Astrocyte (in vitro differentiated cells and primary cell): ENCODE results near the gene COMMD8. TPM values are rescaled to one million over a fixed set of nuclear protein-coding genes. Genes with fewer than 3 reads are reported as not detected.
A peak's percentile ranks its signal among the peaks of the same experiment; 100 is the strongest.

Source experiments
- DNase-seq: peaks from one replicate; pipeline ENCODE4 v3.0.0-alpha.2; 2010; ENCODE audit warnings: low read depth
- FAIRE-seq: peaks from 2 replicates; lab custom pipeline; 2011; peaks lifted over from hg19 to GRCh38; lab: Jason Lieb, UNC
- H2AFZ ChIP-seq: 2 replicates; pipeline ENCODE4 v1.6.0; 2012; ENCODE audit warnings: low read depth, low read length, inconsistent platforms
- H3K27ac ChIP-seq: 2 replicates; pipeline ENCODE4 v1.5.1; 2011; ENCODE audit warnings: low read depth, low read length, inconsistent platforms
- H3K27me3 ChIP-seq: 2 replicates; pipeline ENCODE4 v1.6.0; 2011; ENCODE audit warnings: low read length, inconsistent platforms; ENCODE audit not compliant: insufficient read depth
- H3K36me3 ChIP-seq: 2 replicates; pipeline ENCODE4 v1.5.1; 2011; ENCODE audit warnings: low read length, inconsistent platforms; ENCODE audit not compliant: insufficient read depth
- H3K4me1 ChIP-seq: 2 replicates; pipeline ENCODE4 v1.5.1; 2011; ENCODE audit warnings: low read length, inconsistent platforms; ENCODE audit not compliant: insufficient read depth
- H3K4me2 ChIP-seq: 2 replicates; pipeline ENCODE4 v1.6.0; 2012; ENCODE audit warnings: low read length, inconsistent platforms
- H3K4me3 ChIP-seq: 2 replicates; pipeline ENCODE4 v1.5.1; 2011; ENCODE audit warnings: low read depth, mild to moderate bottlenecking, low read length, inconsistent platforms; ENCODE audit not compliant: insufficient read depth
- H3K79me2 ChIP-seq: 2 replicates; pipeline ENCODE4 v1.6.0; 2012; ENCODE audit warnings: mild to moderate bottlenecking, low read length, inconsistent platforms; ENCODE audit not compliant: insufficient read depth
- H3K9ac ChIP-seq: 2 replicates; pipeline ENCODE4 v1.6.0; 2012; ENCODE audit warnings: mild to moderate bottlenecking, low read length, inconsistent platforms
- H3K9me3 ChIP-seq: 2 replicates; pipeline ENCODE4 v1.5.1; 2012; ENCODE audit warnings: low read depth, mild to moderate bottlenecking, low read length, inconsistent platforms; ENCODE audit not compliant: insufficient read depth
- H4K20me1 ChIP-seq: 2 replicates; pipeline ENCODE4 v1.6.0; 2012; ENCODE audit warnings: low read length, inconsistent platforms; ENCODE audit not compliant: insufficient read depth
- H3K27ac Mint-ChIP-seq: one replicate; pipeline ENCODE4 v1.8.0; 2021; ENCODE audit warnings: mild to moderate bottlenecking, mixed read lengths; ENCODE audit not compliant: unreplicated experiment
- H3K27me3 Mint-ChIP-seq: one replicate; pipeline ENCODE4 v1.8.0; 2021; ENCODE audit warnings: low read depth, mixed read lengths; ENCODE audit not compliant: unreplicated experiment
- H3K36me3 Mint-ChIP-seq: one replicate; pipeline ENCODE4 v1.8.0; 2021; ENCODE audit warnings: low read depth, mixed read lengths; ENCODE audit not compliant: unreplicated experiment
- H3K4me1 Mint-ChIP-seq: one replicate; pipeline ENCODE4 v1.8.0; 2021; ENCODE audit warnings: low read depth, mixed read lengths; ENCODE audit not compliant: unreplicated experiment
- H3K4me3 Mint-ChIP-seq: one replicate; pipeline ENCODE4 v1.8.0; 2021; ENCODE audit warnings: mild to moderate bottlenecking, moderate library complexity, mixed read lengths; ENCODE audit not compliant: unreplicated experiment
- H3K9me3 Mint-ChIP-seq: one replicate; pipeline ENCODE4 v1.8.0; 2021; ENCODE audit warnings: mild to moderate bottlenecking, mixed read lengths; ENCODE audit not compliant: unreplicated experiment
- EZH2 ChIP-seq: IDR thresholded peaks from 2 replicates; pipeline ENCODE4 v1.6.1; 2012; ENCODE audit warnings: mild to moderate bottlenecking, low read length, inconsistent platforms; ENCODE audit not compliant: insufficient read depth
- total RNA-seq: library from RNA; stranded (reverse); gene quantifications from 2 replicates; pipeline ENCODE4 v1.2.1, GENCODE V29; 2021
- TF ChIP-seq, protein P1 (sequence below): IDR thresholded peaks from 2 replicates; pipeline ENCODE4 v1.5.1; 2011; ENCODE audit warnings: low read depth, mild to moderate bottlenecking, inconsistent platforms, low read length, moderate library complexity; ENCODE audit not compliant: insufficient read depth

The COMMD8 gene
- total RNA-seq, 1 donor from 2014 or later, result 23.5 TPM

GRCh38 chr4:47486231-47486673 lies 22.8 kb upstream of the COMMD8 start:
- Histone ChIP-seq H3K9me3 (peaks cover 2% of the 10 kb centered on the region), H2AFZ (no peak overlapping the region), H3K4me1 (peaks cover 10% of the 10 kb centered on the region), H3K36me3 (peaks cover 3% of the 10 kb centered on the region), H3K4me2 (peak overlapping the region; percentile 95), H3K79me2 (peaks cover 54% of the 10 kb centered on the region), H3K27me3 (no peaks in the 10 kb centered on the region), H3K9ac (peak overlapping the region; percentile 95), H4K20me1 (peaks cover 3% of the 10 kb centered on the region), H3K4me3 (peak overlapping the region; percentile 94), H3K27ac (peak overlapping the region; percentile 96)
- Mint-ChIP-seq H3K27me3 (no peaks in the 10 kb centered on the region), H3K27ac (peak overlapping the region; percentile 94), H3K36me3 (peaks cover 10% of the 10 kb centered on the region), H3K4me3 (peak overlapping the region; percentile 97), H3K4me1 (peaks cover 18% of the 10 kb centered on the region), H3K9me3 (peaks cover 4% of the 10 kb centered on the region)
- TF ChIP-seq, protein P1, sequence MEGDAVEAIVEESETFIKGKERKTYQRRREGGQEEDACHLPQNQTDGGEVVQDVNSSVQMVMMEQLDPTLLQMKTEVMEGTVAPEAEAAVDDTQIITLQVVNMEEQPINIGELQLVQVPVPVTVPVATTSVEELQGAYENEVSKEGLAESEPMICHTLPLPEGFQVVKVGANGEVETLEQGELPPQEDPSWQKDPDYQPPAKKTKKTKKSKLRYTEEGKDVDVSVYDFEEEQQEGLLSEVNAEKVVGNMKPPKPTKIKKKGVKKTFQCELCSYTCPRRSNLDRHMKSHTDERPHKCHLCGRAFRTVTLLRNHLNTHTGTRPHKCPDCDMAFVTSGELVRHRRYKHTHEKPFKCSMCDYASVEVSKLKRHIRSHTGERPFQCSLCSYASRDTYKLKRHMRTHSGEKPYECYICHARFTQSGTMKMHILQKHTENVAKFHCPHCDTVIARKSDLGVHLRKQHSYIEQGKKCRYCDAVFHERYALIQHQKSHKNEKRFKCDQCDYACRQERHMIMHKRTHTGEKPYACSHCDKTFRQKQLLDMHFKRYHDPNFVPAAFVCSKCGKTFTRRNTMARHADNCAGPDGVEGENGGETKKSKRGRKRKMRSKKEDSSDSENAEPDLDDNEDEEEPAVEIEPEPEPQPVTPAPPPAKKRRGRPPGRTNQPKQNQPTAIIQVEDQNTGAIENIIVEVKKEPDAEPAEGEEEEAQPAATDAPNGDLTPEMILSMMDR, result no peak
- no peak for TF ChIP-seq EZH2
- DNase-seq, result no peak
- FAIRE-seq, result peak; percentile 76

- Mint-ChIP-seq H3K4me3 (peak overlapping the region; percentile 97), H3K27me3 (no peaks in the 10 kb centered on the region), H3K9me3 (peaks cover 4% of the 10 kb centered on the region), H3K27ac (peak overlapping the region; percentile 94), H3K36me3 (peaks cover 10% of the 10 kb centered on the region), H3K4me1 (peaks cover 18% of the 10 kb centered on the region)
- no peak for FAIRE-seq
- peaks cover 50% of the 10 kb centered on the region for H3K79me2 ChIP-seq
- H3K4me3 ChIP-seq, result peak overlapping the region; percentile 94
- peaks cover 2% of the 10 kb centered on the region for H3K36me3 ChIP-seq
- peaks cover 3% of the 10 kb centered on the region for H4K20me1 ChIP-seq
- H3K9me3 ChIP-seq, result peaks cover 2% of the 10 kb centered on the region
- H3K27me3 ChIP-seq, result no peaks in the 10 kb centered on the region
- peak; percentile 31 for DNase-seq
- H3K27ac ChIP-seq, result peak overlapping the region; percentile 96
- H3K4me2 ChIP-seq, result peak overlapping the region; percentile 95
- H3K4me1 ChIP-seq, result peaks cover 10% of the 10 kb centered on the region
- H3K9ac ChIP-seq, result peak overlapping the region; percentile 95
- TF ChIP-seq, protein P1, result no peak
- no peak for TF ChIP-seq EZH2
- H2AFZ ChIP-seq, result no peak overlapping the region
These were observed 22.3 kb upstream of the COMMD8 start for GRCh38 chr4:47485768-47486167.

GRCh38 chr4:47485047-47485692 lies 21.7 kb upstream of the COMMD8 start, which contains the start of gene ATP10D:
Gene ATP10D (plus strand): TSS chr4:47485275. CDS start chr4:47512541, 27,266 bp downstream.
- Histone ChIP-seq H3K4me3 (peak within 1 kb of the TSS; percentile 94), H3K4me1 (peaks cover 10% of the 10 kb centered on the region), H3K27ac (peak within 1 kb of the TSS; percentile 96), H3K27me3 (no peaks in the 10 kb centered on the region), H2AFZ (peak within 1 kb of the TSS; percentile 77), H3K9ac (peak within 1 kb of the TSS; percentile 95), H3K79me2 (peaks cover 44% of the 10 kb centered on the region), H3K4me2 (peak within 1 kb of the TSS; percentile 95), H3K36me3 (no peaks in the 10 kb centered on the region), H3K9me3 (no peaks in the 10 kb centered on the region), H4K20me1 (no peaks in the 10 kb centered on the region)
- FAIRE-seq (no peak), DNase-seq (peak; percentile 87)
- peak within 1 kb of the TSS; percentile 97 for H3K4me3 Mint-ChIP-seq
- H3K9me3 Mint-ChIP-seq, result peaks cover 2% of the 10 kb centered on the region
- TF ChIP-seq EZH2, result no peak
- H3K4me1 Mint-ChIP-seq, result peaks cover 13% of the 10 kb centered on the region
- H3K36me3 Mint-ChIP-seq, result peaks cover 5% of the 10 kb centered on the region
- peak within 1 kb of the TSS; percentile 94 for H3K27ac Mint-ChIP-seq
- no peaks in the 10 kb centered on the region for H3K27me3 Mint-ChIP-seq
